Left lobe of liver (tissue), 2 donors: ENCODE results near the gene TAMM41. TPM values are rescaled to one million over a fixed set of nuclear protein-coding genes. Genes with fewer than 3 reads are reported as not detected.
"Not testable (repeated sequence)": the region's sequence is repeated elsewhere in the genome, so short reads cannot be mapped to it uniquely, and the experiment has no call there.

ENCODE experiments used
- ATAC-seq: fragments of 200-7000 bp; cut with Tn5 transposase; one replicate; pipeline ENCODE4 v1.9.1; 2020; ENCODE audit warnings: mild to moderate bottlenecking, moderate library complexity
- DNase-seq: peaks from one replicate; pipeline ENCODE4 v3.0.0-alpha.2; 2020; ENCODE audit warnings: low spot score
- total RNA-seq: library from RNA; stranded (reverse); gene quantifications from one replicate; pipeline ENCODE4 v1.2.1, GENCODE V29; 2021
- donor health status: DM: no; HTN: no; CAD: no; lungs with moderate emphysema.
- donor health status: DM: no; HTN: yes; CAD: no.

Gene TAMM41
- total RNA-seq, 1 donor from 2014 or later: 7.8 TPM

DNA sequence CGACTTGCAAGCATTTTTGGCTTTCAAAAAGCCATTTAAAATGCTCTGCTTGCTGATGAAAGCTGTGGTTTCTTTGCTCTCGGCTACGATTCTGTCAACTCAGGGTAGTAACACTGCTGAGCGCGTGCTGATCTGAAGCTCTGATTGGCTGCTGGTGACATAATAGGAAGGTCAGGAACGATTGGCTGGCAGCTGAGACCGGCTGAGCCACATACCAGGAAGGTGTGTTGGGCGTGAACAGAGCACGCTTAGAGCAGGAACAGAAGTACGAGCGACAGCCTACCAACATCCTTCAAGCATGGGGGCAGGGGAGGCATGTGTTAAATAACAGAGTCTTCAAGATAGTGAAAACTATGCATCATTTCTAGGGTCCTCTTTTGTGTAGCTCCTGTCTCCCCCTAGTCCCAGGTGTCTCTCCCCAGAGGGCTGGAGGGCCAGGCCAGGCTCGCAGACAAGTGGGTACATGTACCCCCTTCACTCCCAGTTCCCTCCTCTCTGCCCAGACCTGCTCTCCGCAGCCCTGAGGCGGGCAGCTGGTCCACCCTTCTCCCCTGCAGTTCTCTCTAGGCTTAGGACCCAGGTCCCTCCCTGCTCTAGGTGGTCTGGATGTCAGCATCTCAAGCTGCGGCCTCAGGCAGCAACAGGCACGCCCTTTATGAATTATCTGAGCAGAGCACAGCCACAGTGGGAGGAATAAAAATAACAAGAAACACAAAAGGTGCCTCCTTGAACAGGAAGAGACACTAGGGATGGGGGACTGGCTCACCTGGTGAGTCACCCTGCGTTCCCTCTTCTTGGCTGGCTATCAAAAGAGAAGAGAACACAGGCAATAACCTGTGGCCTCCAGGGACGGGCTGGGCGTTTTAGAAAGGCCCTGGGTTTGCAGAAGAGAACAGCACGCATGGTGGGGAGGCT is 76.0 kb downstream of the TAMM41 start:
- DNase-seq (peak; percentile 55), ATAC-seq (peak; percentile 73)

DNA sequence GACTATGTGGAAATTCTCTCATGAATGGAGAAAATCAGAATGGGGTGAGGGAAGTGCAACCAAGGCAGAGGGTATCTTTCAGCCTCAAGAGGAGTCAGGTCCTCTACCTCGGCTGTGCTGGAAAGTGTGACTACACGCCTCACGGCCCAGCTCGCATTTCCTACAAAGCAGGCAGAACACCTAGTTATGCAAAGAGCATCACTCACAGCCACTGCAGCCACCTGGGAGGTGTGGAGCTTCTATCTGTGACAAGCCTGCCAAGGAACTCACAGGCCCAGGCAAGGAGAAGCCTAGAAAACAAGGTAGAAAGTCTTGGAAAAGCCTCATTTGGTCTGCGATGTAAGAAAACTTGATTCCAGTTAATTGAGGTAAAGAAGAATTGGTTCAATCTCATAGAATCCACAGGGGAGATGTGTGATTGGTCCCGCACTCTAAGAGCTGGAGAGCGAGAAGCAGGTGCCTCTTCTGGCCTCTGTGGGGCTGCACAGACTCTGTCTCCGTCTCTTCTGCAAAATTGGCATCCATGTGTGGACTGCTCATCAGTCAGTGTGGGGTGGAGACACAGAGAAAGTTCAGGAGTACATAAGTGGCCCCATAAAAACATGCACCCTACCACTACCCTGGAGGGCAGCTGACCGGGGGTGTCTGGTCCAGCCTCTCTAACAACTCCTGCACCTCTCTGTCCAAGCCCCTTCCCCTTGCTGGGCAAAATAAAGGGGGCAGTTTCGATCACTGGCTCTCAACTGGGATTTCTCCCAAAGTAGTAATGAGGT is 76.8 kb downstream of the TAMM41 start:
- no peak for DNase-seq
- no peak for ATAC-seq

DNA sequence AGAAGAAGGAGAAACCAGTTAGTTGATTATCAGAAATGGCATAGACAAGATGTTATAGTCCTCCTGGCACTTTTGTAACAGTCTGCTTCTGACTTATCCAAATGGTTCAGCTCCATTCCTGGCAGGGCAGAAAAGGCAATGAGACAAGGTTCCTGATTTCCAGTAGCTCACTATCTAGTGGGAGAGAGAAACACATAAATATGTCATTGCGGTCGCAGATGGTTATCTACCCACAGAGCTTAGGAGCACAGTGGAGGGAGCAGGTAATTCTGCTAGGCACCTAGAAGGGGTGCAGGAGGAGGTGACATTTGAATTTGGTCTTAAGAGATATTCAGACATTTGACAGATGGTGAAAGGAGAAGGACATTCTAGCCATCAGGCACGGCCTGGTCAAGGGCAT is 78.1 kb downstream of the TAMM41 start:
- DNase-seq (no peak), ATAC-seq (no peak)

GRCh38 chr3:11764931-11765363 is 81.7 kb downstream of the TAMM41 start:
- DNase-seq: no peak
- no peak for ATAC-seq

GRCh38 chr3:11759996-11760395 is 86.7 kb downstream of the TAMM41 start:
- no peak for DNase-seq

GRCh38 chr3:11757929-11758328 is 88.8 kb downstream of the TAMM41 start:
- DNase-seq: no peak
- ATAC-seq: no peak

More at GRCh38 chr3:11759996-11760395, 86.7 kb downstream of the TAMM41 start:
- ATAC-seq: no peak

GRCh38 chr3:11757441-11757875 is 89.2 kb downstream of the TAMM41 start:
- DNase-seq: no peak
- no peak for ATAC-seq

DNA sequence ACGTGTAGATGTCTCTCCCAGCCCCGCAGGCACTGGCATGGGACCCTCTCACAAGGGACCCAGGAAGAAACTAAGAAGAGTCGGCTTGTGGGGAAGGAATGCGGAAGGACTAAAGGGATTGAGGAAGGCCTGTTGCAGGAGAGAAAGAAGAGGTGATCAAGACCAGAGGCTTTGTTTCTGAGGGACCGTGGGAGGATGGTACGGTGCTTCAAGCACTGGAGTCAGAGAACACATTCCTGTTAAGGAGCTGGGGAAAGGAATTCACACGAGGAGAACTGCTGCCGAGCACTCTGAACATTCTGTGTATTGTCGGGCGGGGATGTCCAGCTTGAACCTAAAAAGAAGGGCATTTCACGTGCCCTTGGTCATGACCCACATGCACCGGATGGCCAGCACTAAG is 91.4 kb downstream of the TAMM41 start:
- no peak for ATAC-seq
- no peak for DNase-seq

DNA sequence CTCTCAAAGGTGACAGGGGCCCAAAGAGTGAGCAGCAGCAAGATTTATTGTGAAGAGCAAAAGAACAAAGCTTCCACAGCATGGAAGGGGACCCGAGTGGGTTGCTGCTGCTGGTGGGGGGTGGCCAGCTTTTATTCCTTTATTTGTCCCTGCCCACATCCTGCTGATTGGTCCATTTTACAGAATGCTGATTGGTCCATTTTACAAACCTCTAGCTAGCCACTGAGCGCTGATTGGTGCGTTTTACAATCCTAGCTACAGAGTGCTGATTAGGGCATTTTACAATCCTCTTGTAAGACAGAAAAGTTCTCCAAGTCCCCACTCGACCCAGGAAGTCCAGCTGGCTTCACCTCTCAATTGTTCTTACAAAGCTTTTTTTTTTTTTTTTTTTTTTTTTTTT is 94.4 kb downstream of the TAMM41 start:
- DNase-seq, ATAC-seq: not testable (repeated sequence)

DNA sequence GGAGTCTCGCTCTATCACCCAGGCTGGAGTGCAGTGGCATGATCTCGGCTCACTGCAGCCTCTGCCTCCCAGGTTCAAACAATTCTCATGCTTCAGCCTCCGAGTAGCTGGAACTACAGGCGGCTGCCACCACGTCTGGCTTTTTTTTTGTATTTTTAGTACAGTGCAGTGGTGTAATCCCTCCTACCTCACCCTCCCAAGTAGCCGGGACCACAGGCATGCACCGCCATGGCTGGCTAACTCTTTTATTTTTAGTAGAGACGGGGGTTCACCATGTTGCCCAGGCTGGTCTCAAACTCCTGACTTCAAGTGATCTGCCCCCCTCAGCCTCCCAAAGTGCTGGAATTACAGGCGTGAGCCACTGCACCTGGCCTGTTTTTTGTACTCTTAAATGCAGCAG is 98.4 kb downstream of the TAMM41 start:
- DNase-seq, ATAC-seq: not testable (repeated sequence)

Other genes starting within 250 kb of the TAMM41 start
- 13.8 TPM for gene VGLL4, start 203.0 kb downstream of the TAMM41 start, total RNA-seq
- gene SYN2, start 157.5 kb upstream of the TAMM41 start, total RNA-seq: not detected